Cerebellar nuclear complex (tissue), 1 donor: Measurements from ENCODE around the gene THRAP3.

Source experiments
- DNase-seq, 2 experiments: peaks; one replicate each; lab custom pipeline; 2025; lab: John Stamatoyannopoulos, UW

The THRAP3 gene

DNA sequence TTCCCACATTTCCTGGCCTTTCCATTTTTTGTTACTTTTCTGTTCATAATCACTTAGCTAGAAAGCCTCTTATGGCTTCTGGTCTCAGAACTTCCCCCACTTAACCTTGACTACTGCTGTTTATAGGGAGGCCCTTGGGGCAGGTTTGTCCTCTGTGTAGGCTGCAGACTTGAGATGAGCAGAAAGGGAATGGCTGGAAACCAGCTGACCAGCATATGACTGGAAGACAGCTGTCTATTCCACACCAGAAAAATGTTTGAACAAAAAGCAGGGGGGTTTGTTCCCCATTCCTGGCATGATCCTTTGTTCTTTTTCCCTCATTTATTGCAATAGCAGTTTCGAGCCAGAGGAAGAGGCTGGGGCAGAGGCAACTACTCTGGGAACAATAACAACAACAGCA, 77.0 kb downstream of the THRAP3 start:
- no peak for DNase-seq

DNA sequence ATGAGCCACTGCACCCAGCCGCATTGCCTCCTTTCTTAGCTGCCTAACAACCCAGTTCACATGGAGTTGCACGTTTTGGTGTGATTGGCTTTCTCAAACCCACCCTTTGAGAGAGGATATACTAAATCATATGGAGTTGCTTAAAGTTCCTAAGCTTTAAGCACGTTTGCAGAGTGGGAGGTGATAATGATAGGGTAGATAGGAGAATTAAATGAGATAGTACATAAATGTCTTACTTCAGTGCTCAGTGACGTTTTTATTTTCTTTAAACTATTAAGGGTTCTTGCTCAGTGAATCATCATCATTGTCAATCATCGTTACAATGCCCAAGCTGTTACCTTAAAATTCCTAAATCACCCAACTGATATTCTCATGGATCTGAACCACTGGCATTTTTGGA, 79.0 kb downstream of the THRAP3 start:
- no peak for DNase-seq

DNA sequence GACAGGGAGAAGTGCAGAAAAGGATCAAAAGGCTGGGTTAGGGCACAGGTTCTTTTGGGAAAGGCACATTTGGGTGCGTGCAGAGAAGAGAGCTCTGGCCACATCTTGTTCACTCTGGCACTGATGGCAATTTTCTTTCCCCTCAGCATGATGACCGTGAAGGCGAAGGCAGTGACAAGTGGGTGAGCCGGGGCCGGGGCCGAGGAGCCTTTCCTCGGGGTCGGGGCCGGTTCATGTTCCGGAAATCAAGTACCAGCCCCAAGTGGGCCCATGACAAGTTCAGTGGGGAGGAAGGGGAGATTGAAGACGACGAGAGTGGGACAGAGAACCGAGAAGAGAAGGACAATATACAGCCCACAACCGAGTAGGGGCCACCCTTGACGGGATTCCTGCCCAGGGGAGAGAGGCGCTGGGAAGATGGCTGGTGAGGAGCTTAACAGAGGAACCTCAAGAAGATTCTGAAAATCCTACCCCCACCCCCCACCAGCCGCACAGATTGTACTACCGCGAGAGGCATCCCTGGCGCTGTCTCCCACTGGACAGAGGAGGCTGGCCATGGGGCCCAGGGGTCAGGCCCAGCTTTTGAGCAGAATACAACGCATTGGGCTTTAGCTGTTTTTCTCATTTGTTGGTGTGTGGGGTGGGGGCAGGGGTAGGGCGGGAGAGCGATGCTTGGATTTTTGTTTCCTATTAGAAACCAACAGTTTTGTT, 79.6 kb downstream of the THRAP3 start:
- no peak for DNase-seq

DNA sequence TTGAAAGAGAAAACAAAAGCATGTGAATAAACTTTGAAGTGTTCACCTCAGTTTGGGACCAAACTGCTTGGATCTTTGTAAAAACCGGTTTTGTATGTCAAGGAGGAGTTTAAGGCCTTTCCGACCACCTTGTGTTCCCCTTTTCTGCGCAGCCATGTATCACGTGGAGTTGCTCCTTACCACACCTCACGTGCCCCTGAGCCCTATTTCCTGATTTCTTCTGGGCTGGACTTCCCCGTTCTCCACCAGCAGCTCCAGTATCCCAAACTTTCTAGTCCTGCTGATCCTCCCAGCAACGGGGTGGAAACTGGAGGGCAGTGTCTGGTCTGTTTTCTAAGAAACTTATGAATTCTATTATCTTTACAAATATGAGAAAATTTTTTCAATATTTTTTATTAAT, 80.3 kb downstream of the THRAP3 start:
- no peak for DNase-seq

DNA sequence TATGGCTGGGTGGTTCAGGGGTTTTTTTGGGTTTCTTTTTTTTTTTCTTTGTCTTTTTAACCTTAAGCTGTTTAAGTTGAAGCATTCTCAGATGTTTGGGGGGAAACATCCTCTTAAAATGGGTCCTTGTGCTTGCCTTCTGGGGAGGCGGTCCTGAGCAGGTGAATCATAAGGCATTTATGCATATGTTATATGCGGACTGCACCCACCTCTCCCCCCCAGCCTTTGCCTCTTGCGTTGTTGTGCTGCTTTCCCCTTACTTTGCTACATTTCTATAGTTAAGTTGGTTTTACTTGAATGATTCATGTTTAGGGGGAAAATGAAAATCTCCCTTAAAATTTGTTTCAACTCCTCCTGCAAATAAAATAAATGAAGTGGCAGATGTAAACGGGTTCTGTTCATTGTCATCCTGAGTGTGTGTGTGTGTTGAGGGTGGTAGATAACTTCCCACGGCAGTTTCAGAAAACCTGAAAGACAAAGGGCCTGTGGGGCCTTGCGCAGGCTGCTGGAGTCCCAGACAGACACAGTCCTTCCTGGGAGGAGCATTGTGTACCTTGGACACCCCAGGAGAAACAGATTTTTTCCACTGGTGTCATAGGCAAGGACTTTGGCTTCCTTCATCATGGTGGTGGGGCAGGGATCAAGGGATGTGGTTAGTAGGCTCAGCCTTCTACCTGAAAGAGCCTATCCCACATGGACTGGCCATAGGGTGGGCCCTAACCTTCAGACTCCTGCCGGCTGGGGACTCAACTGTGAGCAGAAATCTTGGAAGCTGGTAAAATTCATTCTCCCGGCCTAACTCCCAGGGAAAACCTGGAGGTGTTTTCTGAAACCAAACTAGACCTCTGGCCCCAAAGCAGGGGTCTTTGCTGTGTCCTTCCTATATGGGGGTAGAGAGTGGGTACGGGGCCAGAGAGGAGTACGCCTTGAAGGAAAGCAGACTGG, 81.0 kb downstream of the THRAP3 start:
- no peak for DNase-seq

- no peak for DNase-seq
Measured at GRCh38 chr1:36305915-36306209, 81.6 kb downstream of the THRAP3 start.

DNA sequence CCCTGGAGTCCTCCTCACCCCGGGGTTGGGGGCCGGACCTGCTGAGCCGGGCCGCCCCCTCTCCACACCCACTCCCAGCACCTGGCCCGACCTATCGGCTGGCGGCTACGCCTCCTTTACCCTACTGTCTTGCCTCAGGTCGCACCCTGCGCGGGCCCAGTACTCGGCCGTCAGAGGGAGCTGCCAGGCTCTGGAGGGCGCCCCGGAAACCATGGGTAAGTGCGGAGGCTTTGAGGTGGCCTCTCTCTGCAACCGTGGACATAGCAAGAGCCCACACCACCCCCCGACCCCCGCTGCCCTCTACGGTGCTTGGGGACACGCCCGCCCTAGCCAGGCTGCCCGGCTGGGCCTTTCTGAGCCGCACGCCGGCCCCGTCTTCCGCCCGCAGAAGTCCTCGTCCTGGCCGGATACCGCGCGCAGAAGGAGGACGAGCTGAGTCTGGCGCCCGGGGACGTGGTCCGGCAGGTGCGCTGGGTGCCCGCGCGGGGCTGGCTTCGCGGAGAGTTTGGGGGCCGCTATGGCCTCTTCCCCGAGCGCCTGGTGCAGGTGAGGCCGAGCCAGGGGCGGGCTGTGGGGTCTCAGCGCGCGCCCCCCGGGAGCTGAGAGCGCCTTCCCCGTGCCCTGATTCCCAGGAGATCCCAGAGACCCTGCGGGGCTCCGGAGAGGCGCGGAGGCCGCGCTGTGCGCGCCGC, 82.1 kb downstream of the THRAP3 start, which contains the start of gene SH3D21:
TSS of gene SH3D21 (plus strand) at position 159 of the 692 bp plus-strand sequence. CDS start at position 212, 53 bp downstream.
- no peak for DNase-seq

GRCh38 chr1:36306902-36307456, 82.7 kb downstream of the THRAP3 start:
- DNase-seq = peak; percentile 68 to 86

- no peak for DNase-seq
Measured at GRCh38 chr1:36307601-36308330, 83.5 kb downstream of the THRAP3 start.

DNA sequence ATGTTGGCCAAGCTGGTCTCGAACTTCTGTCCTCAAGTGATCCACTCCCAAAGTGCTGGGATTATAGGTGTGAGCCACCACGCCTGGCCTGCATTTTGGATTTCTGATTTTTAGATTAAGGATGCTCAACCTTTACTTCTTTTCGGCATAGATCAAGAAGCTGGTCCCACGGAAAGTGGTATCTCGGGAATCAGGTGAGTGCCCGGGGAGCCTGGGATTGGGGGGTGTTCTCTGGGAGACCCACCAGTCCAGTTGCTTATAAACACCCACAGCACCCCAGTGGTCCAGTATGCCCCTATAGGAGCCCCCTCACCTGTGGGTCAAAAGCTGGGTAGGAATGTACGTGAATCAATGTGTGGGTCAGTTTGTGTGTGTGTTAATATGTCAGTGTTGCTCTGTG, 85.2 kb downstream of the THRAP3 start:
- DNase-seq = no peak

- no peak for DNase-seq
Measured at GRCh38 chr1:36320291-36320761, 96.1 kb downstream of the THRAP3 start.

DNA sequence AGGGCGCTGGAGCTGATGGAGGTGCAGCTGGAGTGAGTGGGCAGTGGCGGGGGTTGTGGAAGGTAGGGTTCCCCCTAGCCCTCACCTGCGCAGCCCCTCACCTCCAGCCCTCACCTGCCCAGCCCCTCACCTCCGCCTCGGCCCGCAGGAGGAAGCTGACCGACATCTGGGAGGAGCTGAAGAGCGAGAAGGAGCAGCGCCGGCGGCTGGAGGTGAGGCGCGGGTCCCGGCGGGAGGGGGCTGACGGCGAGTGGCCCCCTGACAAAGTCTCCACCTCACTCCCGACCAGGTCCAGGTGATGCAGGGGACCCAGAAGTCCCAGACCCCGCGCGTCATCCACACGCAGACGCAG, 96.5 kb downstream of the THRAP3 start:
- DNase-seq = no peak

GRCh38 chr1:36321119-36321951, 97.1 kb downstream of the THRAP3 start:
- no peak for DNase-seq

- DNase-seq = no peak
Measured at GRCh38 chr1:36322041-36322785, 98.0 kb downstream of the THRAP3 start.

- no peak for DNase-seq
Measured at GRCh38 chr1:36322786-36323635, 98.8 kb downstream of the THRAP3 start.

GRCh38 chr1:36323636-36324352, 99.6 kb downstream of the THRAP3 start, which contains the start of gene EVA1B:
EVA1B (minus strand) TSS chr1:36323645; CDS start chr1:36323037, 608 bp downstream.
- no peak for DNase-seq

- DNase-seq = no peak
Measured at GRCh38 chr1:36324353-36324703, 100.1 kb downstream of the THRAP3 start.

- no peak for DNase-seq
Measured at GRCh38 chr1:36326499-36326898, 102.3 kb downstream of the THRAP3 start.
